Measurements from ENCODE around the gene MYMX.

GRCh38 chr6:44246663-44247337 lies 30.1 kb downstream of the MYMX start, which contains the start of gene HSP90AB1:
- TF ChIP-seq CTCF (IDR thresholded peaks at IDR 0.05) (peak in 2 of 3 donors; percentile 3 to 30), POLR2A (IDR thresholded peaks at IDR 0.05) (peak; percentile 98)
